OCI-LY7 (cell line): ENCODE data around the gene DUSP19. TPM values are rescaled to one million over a fixed set of nuclear protein-coding genes. Genes with fewer than 3 reads are reported as not detected.

Experiments
- BruUV-seq: library from RNA; stranded (reverse); fragments of 400-500 nt; replicated peaks from 2 replicates; lab custom pipeline; 2021; lab: Mats Ljungman, UMichigan
- CTCF ChIA-PET: fragments of 300-600 bp; sonication (Branson Sonifier 250); formaldehyde crosslinking; loops from one replicate; lab custom pipeline; 2022; ENCODE audit warnings: antibody characterized with exemption; ENCODE audit not compliant: unreplicated experiment; lab: Charles Lee
- POLR2A ChIA-PET: fragments of 300-600 bp; sonication (Branson Sonifier 250); formaldehyde crosslinking; loops from one replicate; lab custom pipeline; 2022; ENCODE audit warnings: antibody characterized with exemption; lab: Charles Lee
- DNase-seq: peaks from one replicate; pipeline ENCODE4 v3.0.0-alpha.2; 2015; ENCODE audit warnings: low spot score
- H2AFZ ChIP-seq: fragments of 200-600 bp; sonication (generic), shearing (Covaris generic); 2 replicates; pipeline ENCODE4 v1.6.1; 2014; ENCODE audit warnings: mild to moderate bottlenecking, antibody characterized with exemption, low read length, moderate library complexity
- H3K27ac ChIP-seq: fragments of 200-600 bp; sonication (generic); 2 replicates; pipeline ENCODE4 v1.5.1; 2014; ENCODE audit warnings: mixed run types, low read depth, mild to moderate bottlenecking, moderate library complexity, low read length, inconsistent platforms; ENCODE audit not compliant: poor library complexity, severe bottlenecking
- H3K36me3 ChIP-seq: fragments of 200-600 bp; sonication (generic); 2 replicates; pipeline ENCODE4 v1.6.1; 2014; ENCODE audit warnings: mild to moderate bottlenecking, antibody characterized with exemption, low read length, moderate library complexity, mixed read lengths; ENCODE audit not compliant: insufficient read depth
- H3K4me1 ChIP-seq: fragments of 200-600 bp; sonication (generic); 2 replicates; pipeline ENCODE4 v1.5.1; 2014; ENCODE audit warnings: mild to moderate bottlenecking, low read length; ENCODE audit not compliant: insufficient read depth, poor library complexity, severe bottlenecking
- H3K4me2 ChIP-seq: fragments of 200-600 bp; sonication (generic); 2 replicates; pipeline ENCODE4 v1.6.1; 2014; ENCODE audit warnings: mild to moderate bottlenecking, low read length
- H3K4me3 ChIP-seq: fragments of 200-600 bp; sonication (generic); 2 replicates; pipeline ENCODE4 v1.5.1; 2014; ENCODE audit warnings: mild to moderate bottlenecking, low read depth, low read length; ENCODE audit not compliant: poor library complexity, severe bottlenecking
- H3K79me2 ChIP-seq: fragments of 200-600 bp; sonication (generic); 2 replicates; pipeline ENCODE4 v1.6.1; 2016; ENCODE audit warnings: low read depth, mild to moderate bottlenecking, low read length, moderate library complexity, mixed read lengths; ENCODE audit not compliant: insufficient read depth
- H3K9me2 ChIP-seq: fragments of 200-600 bp; sonication (generic); 2 replicates; pipeline ENCODE4 v1.6.1; 2016; ENCODE audit warnings: mild to moderate bottlenecking, low read length, mixed read lengths; ENCODE audit not compliant: insufficient read depth
- H3K9me3 ChIP-seq: fragments of 200-600 bp; sonication (generic); 2 replicates; pipeline ENCODE4 v1.6.1; 2014; ENCODE audit warnings: mild to moderate bottlenecking, mixed run types, low read length, mixed read lengths
- H4K20me1 ChIP-seq: fragments of 200-600 bp; sonication (generic); 2 replicates; pipeline ENCODE4 v1.6.1; 2014; ENCODE audit warnings: mild to moderate bottlenecking, antibody characterized with exemption, low read length, moderate library complexity, mixed read lengths; ENCODE audit not compliant: insufficient read depth
- CTCF ChIP-seq: fragments of 200-600 bp; sonication (generic); conservative IDR thresholded peaks from 2 replicates; pipeline ENCODE4 v1.5.1; 2014; ENCODE audit warnings: mild to moderate bottlenecking, antibody characterized with exemption, low read length, moderate library complexity, mixed read lengths
- EZH2phosphoT487 ChIP-seq: fragments of 200-600 bp; sonication (generic); IDR thresholded peaks from 2 replicates; pipeline ENCODE4 v1.6.1; 2018; ENCODE audit warnings: low read depth, borderline replicate concordance, mild to moderate bottlenecking, mixed run types, antibody characterized with exemption, low read length, moderate library complexity, mixed read lengths
- intact Hi-C: fragments of 100-400 bp; cut with micrococcal nuclease; formaldehyde crosslinking; loops from one replicate; pipeline ENCODE4 v1.10.0; 2022; ENCODE audit not compliant: unreplicated experiment
- total RNA-seq, 2 experiments: library from RNA; depleted of rRNA in 1 of 2; stranded (reverse); fragments of >200 nt in 1 of 2; shearing (Covaris generic) in 1 of 2; gene quantifications; 2 replicates each; pipeline ENCODE4 v1.2.3, GENCODE V29; 2014 to 2022

The DUSP19 gene
- total RNA-seq, 2 experiments from 2014 or later, result 1.2 to 3.9 TPM

- Histone ChIP-seq H3K79me2 (no peaks in the 10 kb centered on the region), H3K9me3 (no peaks in the 10 kb centered on the region), H3K4me1 (peaks cover 17% of the 10 kb centered on the region), H3K27ac (no peak overlapping the region), H3K4me3 (no peak overlapping the region), H4K20me1 (peaks cover 14% of the 10 kb centered on the region; the same call in 1 of the 2 replicates), H3K36me3 (no peaks in the 10 kb centered on the region), H3K4me2 (no peak overlapping the region), H2AFZ (no peak overlapping the region), H3K9me2 (no peaks in the 10 kb centered on the region)
- BruUV-seq, result no TSS peak
- no peak for DNase-seq
- intact Hi-C loops, result no loop called here
- POLR2A ChIA-PET, result interaction anchor here (0.5 kb wide), 1 partner anchor 239 kb away, joined by 3 read pairs; no protein-coding TSS in a partner anchor
- CTCF ChIA-PET, result no interaction called here
- no peak for TF ChIP-seq CTCF
- TF ChIP-seq EZH2phosphoT487, result no peak
Measured at GRCh38 chr2:183031911-183032794, 46.4 kb upstream of the DUSP19 start.

- no peak for DNase-seq
- intact Hi-C loops, result no loop called here
- ChIA-PET CTCF (no interaction called here), POLR2A (no interaction called here)
- H3K4me2 ChIP-seq, result no peak overlapping the region
- no peaks in the 10 kb centered on the region for H3K9me3 ChIP-seq
- no peaks in the 10 kb centered on the region for H3K36me3 ChIP-seq
- H3K4me1 ChIP-seq, result peaks cover 26% of the 10 kb centered on the region
- H4K20me1 ChIP-seq, result peaks cover 15% of the 10 kb centered on the region; the same call in 1 of the 2 replicates
- H3K79me2 ChIP-seq, result no peaks in the 10 kb centered on the region
- TF ChIP-seq EZH2phosphoT487, result no peak
- TF ChIP-seq CTCF, result no peak
- no peak overlapping the region for H3K27ac ChIP-seq
- no peaks in the 10 kb centered on the region for H3K9me2 ChIP-seq
- H2AFZ ChIP-seq, result no peak overlapping the region
- BruUV-seq, result no TSS peak
- no peak overlapping the region for H3K4me3 ChIP-seq
Measured at GRCh38 chr2:183033951-183034350, 44.6 kb upstream of the DUSP19 start.

- DNase-seq, result no peak
- ChIA-PET POLR2A (interaction anchor here (1.1 kb wide), 1 partner anchor 53 kb away, joined by 5 read pairs; no protein-coding TSS in a partner anchor), CTCF (no interaction called here)
- Histone ChIP-seq H3K79me2 (no peaks in the 10 kb centered on the region), H4K20me1 (peaks cover 15% of the 10 kb centered on the region; the same call in 1 of the 2 replicates), H3K27ac (no peak overlapping the region), H3K36me3 (no peaks in the 10 kb centered on the region), H2AFZ (no peak overlapping the region), H3K4me1 (peaks cover 26% of the 10 kb centered on the region), H3K4me3 (no peak overlapping the region), H3K9me2 (no peaks in the 10 kb centered on the region), H3K9me3 (no peaks in the 10 kb centered on the region), H3K4me2 (no peak overlapping the region)
- BruUV-seq, result no TSS peak
- TF ChIP-seq CTCF, result no peak
- TF ChIP-seq EZH2phosphoT487, result no peak
- intact Hi-C loops, result no loop called here
Measured at GRCh38 chr2:183034806-183035205, 43.7 kb upstream of the DUSP19 start.
